Fibroblast of skin of abdomen (primary cell): ENCODE measurements around the gene VEGFB.

Experiments used
- DNase-seq: peaks from one replicate; pipeline ENCODE4 v3.0.0-alpha.2; 2013

The VEGFB gene

GRCh38 chr11:64263021-64263946, 28.9 kb downstream of the VEGFB start:
- DNase-seq: peak; percentile 20

DNA sequence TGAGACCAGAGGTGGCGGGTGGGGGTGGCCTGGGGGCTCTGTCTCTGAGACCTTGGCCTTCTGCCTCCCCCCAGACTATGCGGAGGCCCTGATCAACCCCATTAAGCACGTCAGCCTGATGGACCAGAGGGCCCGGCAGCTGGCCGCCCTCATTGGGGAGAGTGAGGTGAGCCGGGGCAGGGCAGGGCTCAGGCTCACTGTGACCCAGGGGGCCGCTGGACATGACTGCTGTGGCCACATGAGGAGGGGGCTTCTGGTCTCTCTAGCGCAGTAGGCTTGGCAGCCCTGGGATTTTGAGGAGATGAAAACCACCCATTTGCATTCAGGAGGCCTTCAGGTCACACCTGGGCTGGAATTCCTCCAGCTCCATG, 29.5 kb downstream of the VEGFB start:
- DNase-seq: no peak

DNA sequence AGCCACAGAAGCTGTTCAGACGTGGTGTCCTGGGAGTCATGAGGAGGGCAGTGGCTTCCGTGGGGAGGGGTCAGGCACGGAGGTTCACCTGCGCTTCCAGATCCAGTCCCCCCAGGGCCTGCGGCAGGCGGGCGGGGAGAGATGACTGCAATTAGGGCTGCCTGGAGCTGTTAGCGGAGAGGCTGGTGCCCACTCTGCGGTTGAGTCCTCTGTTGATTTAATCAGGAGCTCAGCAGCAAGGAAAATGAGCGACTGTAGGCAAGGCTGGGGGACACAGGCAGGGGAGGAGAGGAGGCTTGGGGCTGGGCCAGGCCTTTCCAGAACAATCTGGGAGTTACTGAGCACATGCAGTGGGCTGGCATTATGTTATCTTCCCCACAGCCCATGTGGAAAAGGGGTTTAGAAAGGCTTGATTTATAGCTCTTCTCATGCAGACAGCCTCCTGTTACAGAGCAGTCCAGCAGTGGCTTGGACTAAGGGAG, 30.0 kb downstream of the VEGFB start:
- no peak for DNase-seq

- no peak for DNase-seq
Observed at GRCh38 chr11:64265176-64266160, 31.1 kb downstream of the VEGFB start.

- DNase-seq: no peak
Observed at GRCh38 chr11:64266339-64266738, 32.0 kb downstream of the VEGFB start.

DNA sequence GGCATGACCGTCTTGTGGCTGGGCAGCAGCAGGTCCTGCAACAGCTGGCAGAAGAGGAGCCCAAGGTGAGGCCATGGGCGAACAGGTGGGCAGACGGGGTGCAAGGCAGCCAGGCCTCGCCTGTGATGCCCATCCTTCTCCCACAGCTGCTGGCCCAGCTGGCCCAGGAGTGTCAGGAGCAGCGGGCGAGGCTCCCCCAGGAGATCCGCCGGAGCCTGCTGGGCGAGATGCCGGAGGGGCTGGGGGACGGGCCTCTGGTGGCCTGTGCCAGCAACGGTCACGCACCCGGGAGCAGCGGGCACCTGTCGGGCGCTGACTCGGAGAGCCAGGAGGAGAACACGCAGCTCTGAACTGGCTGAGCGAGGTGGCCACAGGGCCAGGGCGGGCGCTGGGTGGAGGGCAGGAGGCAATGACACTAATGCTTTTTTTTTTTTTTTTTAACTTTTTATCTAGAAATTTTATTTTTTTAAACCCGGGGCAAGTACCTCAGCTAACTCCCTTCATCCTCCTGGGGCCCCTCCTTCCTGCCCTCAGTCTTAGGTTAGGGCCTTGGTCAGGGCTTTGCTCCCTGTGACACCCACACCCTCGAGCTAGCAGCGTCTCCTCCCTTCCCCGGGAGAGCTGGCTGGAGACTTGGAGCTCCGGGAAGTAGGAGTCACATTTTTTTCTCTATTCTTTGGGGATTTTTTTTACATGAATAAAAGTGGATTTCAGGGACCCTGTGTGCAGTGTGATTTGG, 33.0 kb downstream of the VEGFB start:
- no peak for DNase-seq

GRCh38 chr11:64268025-64268892, 33.9 kb downstream of the VEGFB start:
- peak; percentile 24 for DNase-seq

GRCh38 chr11:64268893-64269539, 34.6 kb downstream of the VEGFB start:
- peak; percentile 16 for DNase-seq

DNA sequence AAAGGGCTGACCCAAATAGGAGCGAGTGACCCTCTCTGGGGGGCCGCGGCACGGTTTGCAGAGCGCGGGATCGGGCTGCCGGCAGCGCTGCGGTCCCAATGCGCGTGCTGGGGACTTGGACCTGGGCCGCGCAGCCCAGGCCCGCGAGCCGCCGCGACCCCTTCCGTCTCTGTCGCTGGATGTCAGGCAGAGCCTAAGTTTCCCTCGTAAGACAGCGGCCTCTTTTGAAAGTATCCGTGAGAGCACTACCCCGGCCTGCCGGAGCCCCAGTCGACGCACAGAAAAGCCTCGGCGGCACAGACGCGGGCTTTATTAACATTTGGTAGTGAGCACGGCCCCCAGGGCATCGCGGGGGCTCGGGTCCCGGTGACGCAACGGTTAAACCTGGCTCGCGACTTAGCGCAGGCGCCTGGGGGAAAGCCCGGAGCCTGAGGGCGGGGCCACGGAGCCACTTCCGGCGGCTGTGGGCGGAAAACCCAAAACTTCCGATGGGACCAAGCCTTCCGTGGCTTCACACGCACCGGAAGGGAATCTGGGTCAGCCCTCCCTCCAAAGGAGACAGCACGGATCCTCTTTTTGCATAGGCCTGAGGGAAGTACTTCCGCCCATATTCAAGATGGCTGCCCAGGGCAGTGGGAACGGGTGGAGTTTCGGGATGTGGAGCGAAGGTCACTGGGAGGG, 35.3 kb downstream of the VEGFB start:
- DNase-seq: peak; percentile 100

- DNase-seq: no peak
Observed at GRCh38 chr11:64275031-64275800, 40.8 kb downstream of the VEGFB start.

DNA sequence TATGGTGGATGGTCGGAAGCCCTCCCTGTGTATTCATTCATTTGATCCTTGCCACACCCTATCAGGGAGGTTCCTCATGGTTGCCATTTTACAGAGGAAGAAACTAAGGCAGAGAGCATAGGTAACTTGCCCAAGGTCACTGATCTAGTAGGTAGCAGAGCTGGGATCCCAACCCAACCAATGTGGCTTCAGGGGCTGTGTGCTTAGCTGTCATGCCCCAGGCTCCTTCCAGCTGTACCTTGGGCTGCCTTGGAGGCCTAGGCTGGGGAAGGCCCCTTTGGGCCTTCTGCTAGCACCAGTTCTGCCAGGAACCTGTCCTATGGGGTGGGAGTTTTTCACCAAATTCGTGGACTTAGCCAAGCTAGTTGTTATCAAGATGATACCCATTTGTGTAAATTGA, 41.5 kb downstream of the VEGFB start:
- no peak for DNase-seq

DNA sequence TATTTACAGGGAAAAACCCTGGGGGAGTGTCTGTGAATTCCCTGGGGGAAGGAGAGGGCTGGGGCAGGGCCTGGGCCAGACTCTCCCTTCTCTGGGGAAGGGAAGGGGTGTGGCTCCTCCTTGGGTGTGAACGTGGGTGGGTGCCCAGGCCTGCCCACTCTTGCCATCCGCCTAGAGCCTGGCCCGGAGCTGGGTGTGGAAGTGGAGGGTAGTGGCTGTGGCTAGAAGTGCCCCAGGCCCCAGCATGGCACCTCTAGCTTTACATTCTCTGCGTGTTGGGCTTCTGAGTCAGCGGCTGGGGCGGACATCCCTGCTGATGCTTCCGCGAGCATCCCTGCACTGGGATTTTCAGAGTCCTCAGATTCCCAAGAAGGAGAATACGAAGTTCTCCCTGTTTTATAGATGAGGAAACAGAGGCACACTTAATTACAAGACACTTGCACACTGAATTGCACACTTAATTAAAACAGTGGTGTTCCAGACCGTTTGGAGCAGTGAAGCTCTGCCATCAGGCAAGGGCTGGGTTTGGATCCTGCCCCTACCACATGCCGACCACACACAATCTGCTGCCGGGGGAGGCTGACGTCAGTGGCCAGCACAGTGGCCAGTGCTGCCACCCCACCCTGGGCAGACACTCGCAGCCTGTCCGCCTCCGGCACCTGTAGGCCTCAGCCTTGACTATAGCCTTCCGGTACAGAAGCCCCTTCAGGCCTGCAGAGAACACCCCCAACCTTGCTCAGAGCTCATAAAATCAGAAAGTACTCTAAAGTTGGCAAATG, 42.5 kb downstream of the VEGFB start:
- no peak for DNase-seq

DNA sequence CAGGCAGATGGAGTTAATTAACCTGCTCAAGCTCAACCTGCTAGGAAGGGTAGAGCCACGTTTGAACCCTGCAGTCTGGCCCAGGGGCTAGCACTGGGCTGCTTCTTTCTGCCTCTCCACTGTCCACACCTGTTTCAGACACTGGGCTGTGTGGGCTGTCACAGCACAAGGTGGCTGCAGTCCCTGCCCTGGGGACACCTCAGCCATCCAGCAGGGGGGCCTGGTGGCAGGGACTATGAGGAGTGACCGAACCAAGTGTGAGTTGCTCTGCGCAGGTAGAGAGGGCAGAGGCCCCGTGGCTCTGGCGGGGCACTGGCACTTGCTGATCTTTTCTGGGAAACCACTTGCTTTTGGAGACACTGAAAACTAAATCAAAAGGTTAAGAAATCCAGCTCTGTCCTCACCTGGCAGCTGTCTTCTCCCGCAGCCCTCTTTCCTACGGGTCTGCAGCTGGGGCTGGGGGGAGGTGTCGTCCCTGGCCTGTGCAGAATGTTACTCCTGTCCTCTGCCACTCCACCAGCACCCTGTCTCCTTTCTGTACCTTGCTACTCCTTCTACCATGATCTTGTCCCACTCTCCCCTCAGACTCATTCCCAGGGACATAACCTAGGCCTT, 44.3 kb downstream of the VEGFB start:
- DNase-seq: no peak

GRCh38 chr11:64281957-64282770, 47.8 kb downstream of the VEGFB start:
- DNase-seq: no peak

- DNase-seq: no peak
Observed at GRCh38 chr11:64283092-64283491, 48.7 kb downstream of the VEGFB start.

- peak; percentile 90 for DNase-seq
Observed at GRCh38 chr11:64284048-64284961, 49.9 kb downstream of the VEGFB start, which contains the start of gene BAD. TSS of gene BAD (minus strand) at chr11:64284665. CDS start at chr11:64284368, 297 bp downstream.
